ENCODE data around the gene TXN. TPM values are rescaled to one million over a fixed set of nuclear protein-coding genes. Genes with fewer than 3 reads are reported as not detected.

Gene TXN
- total RNA-seq, 1 experiment from 2014 or later = 280 TPM

- Histone ChIP-seq H3T11ph (ENCODE audit: low read length) (no peak overlapping the region), H3K23ac (ENCODE audit: insufficient read length, low read depth, low read length) (no peak overlapping the region), H3K4me2 (ENCODE audit: insufficient read depth, insufficient read length, low read length) (no peak overlapping the region), H3K9ac (ENCODE audit: extremely low read depth, insufficient read length, low read length) (no peak overlapping the region), H3K4me1 (ENCODE audit: insufficient read depth, low read length) (no peaks in the 10 kb centered on the region; the same call in 1 of the 2 replicates), H3K18ac (ENCODE audit: insufficient read length, low read depth, low read length) (no peak overlapping the region), H2AFZ (ENCODE audit: low read length) (no peak overlapping the region), H2BK12ac (ENCODE audit: insufficient read length, low read depth, low read length) (no peak overlapping the region), H4K8ac (replicated peaks; ENCODE audit: insufficient read length, low read depth, low read length) (no peak overlapping the region), H3K23me2 (ENCODE audit: insufficient read length, low read depth, low read length, poor library complexity, severe bottlenecking) (no peaks in the 10 kb centered on the region), H4K91ac (ENCODE audit: insufficient read length, low read depth, low read length) (no peak overlapping the region), H3K56ac (ENCODE audit: insufficient read length, low read depth, low read length) (no peak overlapping the region), H3K79me1 (ENCODE audit: insufficient read depth, low read depth, low read length, poor library complexity, severe bottlenecking) (no peaks in the 10 kb centered on the region), H3K4ac (ENCODE audit: low read depth, low read length) (no peak overlapping the region), H3K79me2 (ENCODE audit: insufficient read depth, low read length) (no peaks in the 10 kb centered on the region), H3K27ac (ENCODE audit: insufficient read length, low read depth, low read length) (no peak overlapping the region), H2BK20ac (ENCODE audit: low read depth, low read length, poor library complexity, severe bottlenecking) (no peak overlapping the region), H2AK5ac (ENCODE audit: insufficient read length, low read length) (no peak overlapping the region), H2BK120ac (ENCODE audit: low read depth, low read length, poor library complexity, severe bottlenecking) (no peak overlapping the region), H3K27me3 (ENCODE audit: insufficient read depth, low read length) (no peaks in the 10 kb centered on the region), H2BK15ac (ENCODE audit: low read depth, low read length) (no peak overlapping the region), H2BK5ac (ENCODE audit: insufficient read length, low read length) (no peak overlapping the region), H3K14ac (ENCODE audit: insufficient read depth, low read length) (no peak overlapping the region), H3K9me3 (ENCODE audit: control insufficient read depth, low read depth, low read length) (no peaks in the 10 kb centered on the region), H4K20me1 (ENCODE audit: control insufficient read depth, insufficient read depth, insufficient read length) (no peaks in the 10 kb centered on the region), H4K5ac (ENCODE audit: insufficient read length, low read depth, low read length) (no peak overlapping the region)
- TF ChIP-seq CTCF (conservative IDR thresholded peaks at IDR 0.05) = no peak
- no peaks in the 10 kb centered on the region; a peak in 1 of 5 replicates for H3K9me3 Mint-ChIP-seq
- no peaks in the 10 kb centered on the region for H3K4me1 Mint-ChIP-seq
- peaks cover 0 to 4% (median 0%) of the 10 kb centered on the region in 3 experiments; a peak in 1 of 7 replicates for H3K36me3 Mint-ChIP-seq (ENCODE audit: insufficient read depth in 1 of 3, low read depth in 3 of 3)
- no peak overlapping the region for H3K27ac Mint-ChIP-seq
- no peak for DNase-seq
- no peak overlapping the region for H3K4me3 Mint-ChIP-seq
- no CpG with 5 or more reads among the region's 2 CpGs for WGBS (ENCODE audit: extremely low coverage, insufficient read length, low lambda C conversion rate)
- no peaks in the 10 kb centered on the region; the same call in none of the 2 replicates for H3K27me3 Mint-ChIP-seq (ENCODE audit: low read depth)
Observed at GRCh38 chr9:110199643-110200042, 56.7 kb downstream of the TXN start.

Data from H9 (cell line).